ENCODE results near the gene ARAP2.

The ARAP2 gene

GRCh38 chr4:36088542-36088941, 155.8 kb downstream of the ARAP2 start:
- DNase-seq, result no peak

GRCh38 chr4:36086261-36086786, 158.0 kb downstream of the ARAP2 start:
- no peak for DNase-seq

GRCh38 chr4:36082817-36083216, 161.5 kb downstream of the ARAP2 start:
- DNase-seq, result no peak

- no peak for DNase-seq
These were observed 163.1 kb downstream of the ARAP2 start for GRCh38 chr4:36081185-36081584.

- DNase-seq, result no peak
These were observed 164.6 kb downstream of the ARAP2 start for GRCh38 chr4:36079666-36080065.

GRCh38 chr4:36078319-36078718, 166.0 kb downstream of the ARAP2 start:
- no peak for DNase-seq

- DNase-seq, result no peak
These were observed 171.8 kb downstream of the ARAP2 start for GRCh38 chr4:36072529-36072928.

GRCh38 chr4:36067116-36067515, 177.2 kb downstream of the ARAP2 start:
- no peak for DNase-seq

- DNase-seq, result no peak
These were observed 178.9 kb downstream of the ARAP2 start for GRCh38 chr4:36065274-36065871.

- DNase-seq, result no peak
These were observed 180.2 kb downstream of the ARAP2 start for GRCh38 chr4:36064117-36064516.

- DNase-seq, result no peak
These were observed 188.2 kb downstream of the ARAP2 start for GRCh38 chr4:36056136-36056535.

GRCh38 chr4:36054694-36055422, 189.5 kb downstream of the ARAP2 start:
- DNase-seq, result no peak

GRCh38 chr4:36053930-36054329, 190.4 kb downstream of the ARAP2 start:
- no peak for DNase-seq

GRCh38 chr4:36051634-36052033, 192.7 kb downstream of the ARAP2 start:
- no peak for DNase-seq

GRCh38 chr4:36046026-36046425, 198.3 kb downstream of the ARAP2 start:
- no peak for DNase-seq

- no peak for DNase-seq
These were observed 200.4 kb downstream of the ARAP2 start for GRCh38 chr4:36043901-36044300.

- no peak for DNase-seq
These were observed 201.1 kb downstream of the ARAP2 start for GRCh38 chr4:36043241-36043640.

- no peak for DNase-seq
These were observed 202.0 kb downstream of the ARAP2 start for GRCh38 chr4:36042122-36042970.

GRCh38 chr4:36041340-36041739, 203.0 kb downstream of the ARAP2 start:
- DNase-seq, result no peak

- no peak for DNase-seq
These were observed 205.3 kb downstream of the ARAP2 start for GRCh38 chr4:36039026-36039425.

- no peak for DNase-seq
These were observed 205.8 kb downstream of the ARAP2 start for GRCh38 chr4:36038491-36038890.

GRCh38 chr4:36037127-36037526, 207.2 kb downstream of the ARAP2 start:
- DNase-seq, result no peak

- no peak for DNase-seq
These were observed 214.4 kb downstream of the ARAP2 start for GRCh38 chr4:36029951-36030350.

- no peak for DNase-seq
These were observed 217.1 kb downstream of the ARAP2 start for GRCh38 chr4:36027203-36027602.

All from NCI-H526 (cell line).